ENCODE measurements around the gene SLC1A5.
"Not testable (repeated sequence)": the region's sequence is repeated elsewhere in the genome, so short reads cannot be mapped to it uniquely, and the experiment has no call there.

SLC1A5 gene

DNA sequence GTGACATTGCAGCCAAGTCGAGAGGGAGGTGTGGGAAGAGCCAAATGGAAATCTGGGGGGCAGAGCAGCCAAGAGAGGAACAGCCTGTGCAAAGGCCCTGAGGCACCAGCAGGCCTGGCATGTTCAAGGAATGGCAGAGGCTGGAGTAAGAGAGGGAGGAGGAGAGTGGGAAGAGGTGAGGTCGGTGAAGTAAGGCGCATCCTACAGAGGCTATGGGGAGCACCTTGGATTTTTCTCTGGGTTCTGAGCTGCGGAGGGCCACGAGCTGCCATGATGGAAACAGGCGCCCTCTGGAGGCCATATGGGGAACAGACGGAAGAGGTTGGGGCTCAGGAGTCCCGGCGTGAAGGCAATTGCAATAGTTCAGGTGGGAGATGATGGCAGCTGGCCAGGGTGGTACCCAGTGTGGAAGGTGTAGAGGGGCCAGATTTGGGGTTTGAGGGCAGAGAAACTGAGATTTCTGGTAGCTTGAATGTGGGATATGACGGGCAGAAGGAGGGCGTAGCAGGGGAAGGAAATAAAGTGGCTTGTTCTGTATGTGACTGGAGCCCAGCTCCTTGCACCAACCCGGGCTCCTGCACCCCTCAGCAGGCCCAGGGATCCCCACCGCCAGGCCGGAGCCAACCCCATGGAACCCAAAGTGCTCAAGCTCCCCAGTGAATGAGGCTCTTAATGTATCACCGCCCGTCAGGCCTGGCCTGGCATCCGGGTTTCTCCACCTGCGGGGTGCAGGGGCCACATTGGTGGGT lies 21.7 kb downstream of the SLC1A5 start:
- Histone ChIP-seq H3K9ac (ENCODE audit: low read depth, low read length) (no peak overlapping the region), H3K9me3 (ENCODE audit: control insufficient read depth, insufficient read depth, low read length) (no peaks in the 10 kb centered on the region), H3K36me3 (ENCODE audit: insufficient read depth, low read length) (no peaks in the 10 kb centered on the region), H3K4me1 (ENCODE audit: insufficient read depth, low read length) (no peaks in the 10 kb centered on the region)

DNA sequence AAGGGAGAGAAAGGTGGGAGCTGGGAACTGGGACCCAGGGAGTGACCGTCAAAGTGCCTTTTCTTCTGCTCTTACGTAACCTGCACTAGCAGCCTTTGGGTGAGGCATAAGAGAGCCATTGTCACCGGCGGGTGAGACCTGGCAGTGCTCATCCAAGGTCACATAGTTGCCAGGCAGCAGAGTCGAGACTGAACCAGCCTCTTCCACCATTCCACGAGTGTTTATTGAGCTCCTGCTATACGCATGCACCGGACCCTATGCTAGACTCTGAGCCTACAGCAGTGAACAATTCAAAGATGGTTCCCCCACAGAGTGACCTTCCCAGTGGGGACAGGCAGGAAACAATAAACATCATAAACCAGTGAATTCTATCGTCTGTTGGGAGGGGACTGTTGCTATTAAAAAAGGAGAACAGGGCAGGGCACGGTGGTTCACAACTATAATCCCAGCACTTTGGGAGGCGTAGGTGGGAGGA lies 23.5 kb downstream of the SLC1A5 start:
- Histone ChIP-seq H3K4me1 (ENCODE audit: insufficient read depth, low read length) (peaks cover 3% of the 10 kb centered on the region; the same call in 1 of the 2 replicates), H3K36me3 (ENCODE audit: insufficient read depth, low read length) (no peaks in the 10 kb centered on the region), H3K9me3 (ENCODE audit: control insufficient read depth, insufficient read depth, low read length) (no peaks in the 10 kb centered on the region), H3K9ac (ENCODE audit: low read depth, low read length) (no peak overlapping the region)

DNA sequence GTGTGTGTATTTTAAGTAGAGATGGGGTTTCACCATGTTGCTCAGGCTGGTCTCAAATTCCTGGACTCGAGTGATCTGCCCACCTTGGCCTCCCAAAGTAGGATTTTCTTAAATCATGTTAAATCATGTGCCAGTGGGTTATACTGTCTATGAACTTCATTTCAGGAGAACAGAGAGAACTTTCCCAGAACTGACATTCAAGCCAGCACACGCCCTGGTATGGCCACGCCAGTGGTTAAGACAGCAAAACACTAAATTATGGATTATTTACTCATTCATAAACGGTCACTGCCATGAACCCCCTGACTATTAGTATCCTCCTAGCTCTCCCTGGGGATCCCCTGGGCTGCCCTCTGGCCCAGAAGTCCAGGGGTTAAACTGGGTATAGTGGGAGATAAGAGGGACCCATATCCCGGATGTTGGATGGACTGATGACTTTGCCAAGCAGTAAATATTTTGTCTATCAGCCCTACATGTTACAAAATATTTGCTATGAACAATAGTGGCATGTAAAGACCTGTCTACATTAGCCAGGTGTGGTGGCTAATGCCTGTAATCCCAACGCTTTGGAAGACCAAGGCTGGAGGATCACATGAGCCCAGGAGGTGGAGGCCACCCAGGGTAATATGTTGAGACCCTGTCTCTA lies 26.0 kb downstream of the SLC1A5 start:
- Histone ChIP-seq H3K36me3 (ENCODE audit: insufficient read depth, low read length) (no peaks in the 10 kb centered on the region), H3K4me1 (ENCODE audit: insufficient read depth, low read length) (peaks cover 6% of the 10 kb centered on the region; the same call in 1 of the 2 replicates), H3K9me3 (ENCODE audit: control insufficient read depth, insufficient read depth, low read length) (no peaks in the 10 kb centered on the region), H3K9ac (ENCODE audit: low read depth, low read length) (no peak overlapping the region)

DNA sequence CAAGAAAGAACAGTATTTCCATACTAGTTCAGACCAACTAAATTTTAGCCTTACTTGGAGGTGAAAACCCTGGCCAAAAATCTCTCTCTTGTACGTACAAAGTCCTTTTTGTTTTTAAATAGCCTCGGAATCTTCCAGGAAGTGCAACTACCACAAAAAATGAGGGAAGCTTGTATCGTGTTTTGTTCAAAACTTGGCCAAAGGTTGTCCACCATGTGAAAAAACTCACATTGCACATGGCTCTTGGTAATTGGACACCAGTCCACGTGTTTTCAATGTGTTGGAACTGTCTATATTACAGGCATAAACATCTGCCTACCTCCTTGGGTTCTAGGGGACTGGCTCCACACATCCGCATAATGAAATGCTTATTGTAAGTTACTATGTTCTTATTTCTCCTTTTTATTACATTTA lies 27.0 kb downstream of the SLC1A5 start:
- Histone ChIP-seq H3K4me1 (ENCODE audit: insufficient read depth, low read length) (peaks cover 6% of the 10 kb centered on the region; the same call in 1 of the 2 replicates), H3K9ac (ENCODE audit: low read depth, low read length) (no peak overlapping the region), H3K36me3 (ENCODE audit: insufficient read depth, low read length) (no peaks in the 10 kb centered on the region), H3K9me3 (ENCODE audit: control insufficient read depth, insufficient read depth, low read length) (no peaks in the 10 kb centered on the region)

DNA sequence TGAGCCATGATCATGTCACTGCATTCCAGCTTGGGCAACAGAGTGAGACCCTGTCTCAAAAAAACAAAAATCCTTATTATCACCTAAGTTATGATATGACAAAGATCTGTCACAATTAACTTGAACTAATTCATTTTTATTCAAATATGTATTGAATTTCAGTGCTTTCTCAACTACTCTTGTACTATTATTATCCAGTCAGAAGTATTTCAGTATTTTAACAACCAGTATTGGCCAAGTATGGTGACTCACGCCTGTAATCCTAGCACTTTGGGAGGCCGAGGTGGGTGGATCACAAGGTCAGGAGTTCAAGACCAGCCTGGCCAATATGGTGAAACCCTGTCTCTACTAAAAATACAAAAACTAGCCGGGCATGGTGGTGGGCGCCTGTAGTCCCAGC lies 27.5 kb downstream of the SLC1A5 start:
- H3K9ac ChIP-seq (ENCODE audit: low read depth, low read length); H3K4me1 ChIP-seq (ENCODE audit: insufficient read depth, low read length); H3K36me3 ChIP-seq (ENCODE audit: insufficient read depth, low read length); H3K9me3 ChIP-seq (ENCODE audit: control insufficient read depth, insufficient read depth, low read length): not testable (repeated sequence)

DNA sequence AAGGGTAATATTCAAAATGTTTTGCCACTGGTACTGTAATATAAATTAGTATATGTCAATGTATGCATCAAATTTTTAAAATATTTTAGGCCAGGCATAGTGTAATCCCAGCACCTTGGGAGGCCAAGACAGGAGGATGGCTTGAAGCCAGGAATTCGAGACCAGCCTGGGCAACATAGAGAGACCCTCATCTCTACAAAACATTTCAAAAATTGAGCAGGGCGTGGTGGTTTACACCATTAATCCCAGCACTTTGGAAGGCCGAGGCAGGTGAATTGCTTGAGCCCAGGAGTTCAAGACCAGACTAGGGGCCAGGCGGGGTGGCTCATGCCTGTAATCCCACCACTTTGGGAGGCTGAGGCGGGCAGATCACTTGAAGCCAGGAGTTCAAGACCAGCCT lies 28.0 kb downstream of the SLC1A5 start:
- Histone ChIP-seq H3K9me3 (ENCODE audit: control insufficient read depth, insufficient read depth, low read length) (no peaks in the 10 kb centered on the region), H3K4me1 (ENCODE audit: insufficient read depth, low read length) (peaks cover 6% of the 10 kb centered on the region; the same call in 1 of the 2 replicates), H3K9ac (ENCODE audit: low read depth, low read length) (no peak overlapping the region)

DNA sequence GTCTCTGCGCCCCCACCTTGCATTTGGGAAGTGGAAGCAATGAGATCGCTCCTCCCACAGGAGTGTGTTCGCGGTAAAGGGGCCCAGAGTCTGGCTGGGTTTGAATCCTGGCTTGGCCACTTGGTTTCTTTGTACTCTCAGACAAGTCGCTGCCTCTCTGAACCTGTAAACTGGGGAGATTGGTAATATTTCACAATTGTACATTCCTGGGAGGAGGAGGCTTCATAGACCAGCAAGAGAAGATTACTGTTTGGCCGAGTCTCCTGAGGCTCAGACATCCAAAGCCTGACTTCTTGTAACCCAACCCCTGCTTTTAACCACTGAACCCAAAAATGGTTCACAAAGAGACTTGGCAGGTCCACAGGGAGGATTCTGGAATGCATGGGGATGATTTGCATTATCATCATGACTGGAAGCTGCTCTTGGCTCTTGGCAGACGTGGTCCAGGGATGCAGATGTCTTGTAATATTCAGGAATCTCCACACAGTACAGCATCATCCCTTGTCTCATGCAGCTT lies 28.5 kb downstream of the SLC1A5 start:
- Histone ChIP-seq H3K36me3 (ENCODE audit: insufficient read depth, low read length) (no peaks in the 10 kb centered on the region), H3K9me3 (ENCODE audit: control insufficient read depth, insufficient read depth, low read length) (no peaks in the 10 kb centered on the region), H3K4me1 (ENCODE audit: insufficient read depth, low read length) (peaks cover 6% of the 10 kb centered on the region; the same call in 1 of the 2 replicates), H3K9ac (ENCODE audit: low read depth, low read length) (no peak overlapping the region)

More for the DNA sequence above, 28.0 kb downstream of the SLC1A5 start:
- no peaks in the 10 kb centered on the region for H3K36me3 ChIP-seq (ENCODE audit: insufficient read depth, low read length)

DNA sequence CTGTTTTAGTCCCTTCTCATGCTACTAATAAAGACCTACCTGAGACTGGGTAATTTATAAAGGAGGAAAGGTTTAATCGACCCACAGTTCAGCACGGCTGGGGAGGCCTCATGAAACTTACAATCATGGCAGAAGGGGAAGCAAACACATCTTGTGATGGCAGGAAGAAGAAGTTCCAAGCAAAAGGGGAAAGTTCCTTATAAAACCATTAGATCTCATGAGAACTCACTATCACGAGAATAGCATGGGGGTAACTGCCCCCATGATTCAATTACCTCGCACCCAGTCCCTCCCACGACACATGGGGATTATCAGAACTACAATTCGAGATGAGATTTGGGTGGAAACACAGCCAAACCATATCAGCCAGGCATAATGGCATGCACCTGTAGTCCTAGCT lies 29.2 kb downstream of the SLC1A5 start:
- H3K36me3 ChIP-seq (ENCODE audit: insufficient read depth, low read length): no peaks in the 10 kb centered on the region
- H3K9me3 ChIP-seq (ENCODE audit: control insufficient read depth, insufficient read depth, low read length): no peaks in the 10 kb centered on the region
- H3K4me1 ChIP-seq (ENCODE audit: insufficient read depth, low read length): peaks cover 6% of the 10 kb centered on the region; the same call in 1 of the 2 replicates
- no peak overlapping the region for H3K9ac ChIP-seq (ENCODE audit: low read depth, low read length)

DNA sequence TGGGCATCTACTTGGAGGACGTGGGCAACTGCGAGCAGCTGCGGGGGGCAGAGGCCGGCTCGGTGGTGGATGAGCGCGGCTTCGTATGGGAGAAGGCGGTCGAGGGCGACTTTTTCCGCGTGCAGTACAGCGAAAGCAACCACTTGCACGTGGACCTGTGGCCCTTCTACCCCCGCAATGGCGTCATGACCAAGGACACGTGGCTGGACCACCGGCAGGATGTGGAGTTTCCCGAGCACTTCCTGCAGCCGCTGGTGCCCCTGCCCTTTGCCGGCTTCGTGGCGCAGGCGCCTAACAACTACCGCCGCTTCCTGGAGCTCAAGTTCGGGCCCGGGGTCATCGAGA lies 31.9 kb downstream of the SLC1A5 start:
- no peaks in the 10 kb centered on the region for H3K36me3 ChIP-seq (ENCODE audit: insufficient read depth, low read length)
- H3K9me3 ChIP-seq (ENCODE audit: control insufficient read depth, insufficient read depth, low read length): no peaks in the 10 kb centered on the region
- H3K9ac ChIP-seq (ENCODE audit: low read depth, low read length): no peak overlapping the region
- peaks cover 6% of the 10 kb centered on the region; the same call in 1 of the 2 replicates for H3K4me1 ChIP-seq (ENCODE audit: insufficient read depth, low read length)

DNA sequence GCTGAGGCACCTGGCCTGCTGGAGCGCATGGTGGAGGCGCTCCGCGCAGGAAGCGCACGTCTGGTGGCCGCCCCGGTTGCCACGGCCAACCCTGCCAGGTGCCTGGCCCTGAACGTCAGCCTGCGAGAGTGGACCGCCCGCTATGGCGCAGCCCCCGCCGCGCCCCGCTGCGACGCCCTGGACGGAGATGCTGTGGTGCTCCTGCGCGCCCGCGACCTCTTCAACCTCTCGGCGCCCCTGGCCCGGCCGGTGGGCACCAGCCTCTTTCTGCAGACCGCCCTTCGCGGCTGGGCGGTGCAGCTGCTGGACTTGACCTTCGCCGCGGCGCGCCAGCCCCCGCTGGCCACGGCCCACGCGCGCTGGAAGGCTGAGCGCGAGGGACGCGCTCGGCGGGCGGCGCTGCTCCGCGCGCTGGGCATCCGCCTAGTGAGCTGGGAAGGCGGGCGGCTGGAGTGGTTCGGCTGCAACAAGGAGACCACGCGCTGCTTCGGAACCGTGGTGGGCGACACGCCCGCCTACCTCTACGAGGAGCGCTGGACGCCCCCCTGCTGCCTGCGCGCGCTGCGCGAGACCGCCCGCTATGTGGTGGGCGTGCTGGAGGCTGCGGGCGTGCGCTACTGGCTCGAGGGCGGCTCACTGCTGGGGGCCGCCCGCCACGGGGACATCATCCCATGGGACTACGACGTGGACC lies 32.4 kb downstream of the SLC1A5 start:
- no peak overlapping the region for H3K9ac ChIP-seq (ENCODE audit: low read depth, low read length)
- peaks cover 6% of the 10 kb centered on the region; the same call in 1 of the 2 replicates for H3K4me1 ChIP-seq (ENCODE audit: insufficient read depth, low read length)
- H3K36me3 ChIP-seq (ENCODE audit: insufficient read depth, low read length): peaks cover under 1% of the 10 kb centered on the region; the same call in 1 of the 2 replicates
- H3K9me3 ChIP-seq (ENCODE audit: control insufficient read depth, insufficient read depth, low read length): no peaks in the 10 kb centered on the region

DNA sequence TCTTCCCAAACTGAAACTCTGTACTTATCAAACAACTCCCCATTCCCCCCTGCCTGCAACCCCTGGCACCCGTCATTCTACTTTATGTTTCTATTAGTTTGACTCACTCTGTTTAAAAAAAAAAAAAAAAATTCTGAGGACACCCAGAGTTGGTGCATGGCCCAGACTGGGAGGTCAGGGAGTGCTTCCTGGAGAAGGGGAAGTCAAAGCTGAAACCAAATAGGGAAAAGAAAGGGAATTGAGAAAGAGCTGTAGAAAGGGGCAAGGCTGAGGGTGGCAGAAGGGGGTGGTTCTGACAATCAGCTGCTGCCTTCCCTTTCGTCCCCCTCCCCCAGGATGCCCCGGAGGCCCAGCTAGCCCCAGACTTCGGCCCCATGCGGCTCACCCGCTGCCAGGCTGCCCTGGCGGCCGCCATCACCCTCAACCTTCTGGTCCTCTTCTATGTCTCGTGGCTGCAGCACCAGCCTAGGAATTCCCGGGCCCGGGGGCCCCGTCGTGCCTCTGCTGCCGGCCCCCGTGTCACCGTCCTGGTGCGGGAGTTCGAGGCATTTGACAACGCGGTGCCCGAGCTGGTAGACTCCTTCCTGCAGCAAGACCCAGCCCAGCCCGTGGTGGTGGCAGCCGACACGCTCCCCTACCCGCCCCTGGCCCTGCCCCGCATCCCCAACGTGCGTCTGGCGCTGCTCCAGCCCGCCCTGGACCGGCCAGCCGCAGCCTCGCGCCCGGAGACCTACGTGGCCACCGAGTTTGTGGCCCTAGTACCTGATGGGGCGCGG lies 33.1 kb downstream of the SLC1A5 start:
- H3K9me3 ChIP-seq (ENCODE audit: control insufficient read depth, insufficient read depth, low read length): no peaks in the 10 kb centered on the region
- H3K36me3 ChIP-seq (ENCODE audit: insufficient read depth, low read length): peaks cover 4% of the 10 kb centered on the region; the same call in 1 of the 2 replicates
- no peak overlapping the region for H3K9ac ChIP-seq (ENCODE audit: low read depth, low read length)
- peaks cover 6% of the 10 kb centered on the region; the same call in 1 of the 2 replicates for H3K4me1 ChIP-seq (ENCODE audit: insufficient read depth, low read length)

DNA sequence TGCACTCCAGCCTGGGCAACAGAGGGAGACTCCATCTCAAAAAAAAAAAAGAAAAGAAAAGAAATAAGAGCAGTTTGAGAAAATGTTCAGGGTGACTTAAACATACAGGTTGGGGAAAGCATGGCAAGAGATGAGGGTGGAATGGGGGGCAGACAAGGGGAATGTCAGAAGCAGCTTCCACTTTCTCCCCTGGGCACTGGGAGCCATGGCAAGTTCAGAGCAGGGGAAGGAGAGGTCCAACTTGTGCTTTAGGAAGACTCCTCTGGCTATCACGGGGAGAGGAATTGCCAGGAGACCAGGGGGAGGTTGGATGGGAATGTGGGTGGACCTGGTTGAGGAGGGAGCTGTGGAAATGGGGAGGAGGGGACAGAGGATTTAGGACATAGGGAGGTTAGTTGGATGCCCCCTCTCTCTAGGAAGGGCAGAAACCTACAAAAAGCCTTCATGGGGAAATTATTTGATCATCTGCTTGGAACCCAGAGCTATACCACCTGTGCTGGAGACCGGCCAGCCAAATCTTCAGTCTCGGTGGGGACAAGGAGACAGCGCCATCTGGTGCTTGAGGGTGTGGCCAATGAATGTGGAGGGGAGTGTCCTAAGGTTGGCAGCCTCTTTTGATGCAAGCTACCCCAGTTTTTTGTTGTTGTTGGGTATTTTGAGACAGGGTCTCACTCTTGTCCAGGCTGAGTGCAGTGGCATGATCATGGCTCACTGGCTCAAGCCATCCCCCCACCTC lies 34.8 kb downstream of the SLC1A5 start:
- no peaks in the 10 kb centered on the region for H3K9me3 ChIP-seq (ENCODE audit: control insufficient read depth, insufficient read depth, low read length)
- H3K36me3 ChIP-seq (ENCODE audit: insufficient read depth, low read length): peaks cover 4% of the 10 kb centered on the region; the same call in 1 of the 2 replicates
- H3K4me1 ChIP-seq (ENCODE audit: insufficient read depth, low read length): no peaks in the 10 kb centered on the region
- no peak overlapping the region for H3K9ac ChIP-seq (ENCODE audit: low read depth, low read length)

DNA sequence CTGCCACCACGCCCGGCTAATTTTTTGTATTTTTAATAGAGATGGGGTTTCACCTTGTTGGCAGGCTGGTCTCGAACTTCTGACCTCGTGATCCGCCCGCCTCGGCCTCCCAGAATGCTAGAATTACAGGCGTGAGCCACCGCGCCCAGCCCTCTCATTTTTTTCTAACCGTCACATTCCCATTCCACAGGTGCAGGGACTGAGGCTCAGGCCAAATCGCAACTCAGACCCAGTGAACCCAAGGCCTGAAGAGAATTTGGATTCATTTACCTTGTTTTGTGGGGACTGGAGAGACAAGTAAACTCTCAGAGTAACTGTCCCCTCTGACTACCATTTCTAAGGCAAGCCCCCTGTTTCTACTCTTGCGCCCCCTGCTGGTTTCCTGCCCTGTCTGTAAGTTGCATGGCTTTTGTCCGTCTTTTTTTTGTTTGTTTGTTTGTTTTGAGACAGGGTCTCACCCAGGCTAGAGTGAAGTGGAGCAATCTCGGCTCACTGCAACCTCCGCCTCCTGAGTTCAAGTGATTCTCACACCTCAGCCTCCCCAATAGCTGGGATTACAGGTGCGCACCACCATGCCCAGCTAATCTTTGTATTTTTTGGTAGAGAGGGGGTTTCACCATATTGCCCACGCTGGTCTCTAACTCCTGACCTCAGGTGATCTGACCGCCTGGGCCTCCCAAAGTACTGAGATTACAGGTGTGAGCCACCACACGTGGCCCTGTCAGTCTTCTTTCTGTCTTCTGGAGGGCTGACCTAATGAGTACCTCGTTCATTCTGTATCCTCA lies 39.9 kb downstream of the SLC1A5 start:
- H3K9me3 ChIP-seq (ENCODE audit: control insufficient read depth, insufficient read depth, low read length): no peaks in the 10 kb centered on the region
- H3K4me1 ChIP-seq (ENCODE audit: insufficient read depth, low read length): no peaks in the 10 kb centered on the region
- no peak overlapping the region for H3K9ac ChIP-seq (ENCODE audit: low read depth, low read length)
- peaks cover 4% of the 10 kb centered on the region; the same call in 1 of the 2 replicates for H3K36me3 ChIP-seq (ENCODE audit: insufficient read depth, low read length)
